H1 (cell line): ENCODE data around the gene NEGR1. TPM values are rescaled to one million over a fixed set of nuclear protein-coding genes. Genes with fewer than 3 reads are reported as not detected.

ENCODE experiments used
- CTCF ChIA-PET: fragments of 300-600 bp; sonication (Branson Sonifier 250); formaldehyde crosslinking; loops from one replicate; lab custom pipeline; 2021; ENCODE audit not compliant: partially characterized antibody; lab: Charles Lee
- POLR2A ChIA-PET: fragments of 300-600 bp; sonication (Branson Sonifier 250); formaldehyde crosslinking; loops from one replicate; lab custom pipeline; 2021; ENCODE audit warnings: inconsistent platforms; ENCODE audit not compliant: partially characterized antibody; lab: Charles Lee
- DNase-seq, 2 experiments: peaks; one replicate each; pipeline versions ENCODE4 v3.0.0 to v3.0.0-alpha.2; 2010 to 2022; ENCODE audit warnings: low spot score in 2 of 2, low read depth in 1 of 2, mixed read lengths in 1 of 2
- FAIRE-seq: peaks from 2 replicates; lab custom pipeline; 2011; peaks lifted over from hg19 to GRCh38; lab: Jason Lieb, UNC
- H2AFZ ChIP-seq: 2 replicates; pipeline ENCODE4 v1.8.1; 2012; ENCODE audit warnings: low read length, inconsistent platforms
- H2AK5ac ChIP-seq: 2 replicates; pipeline ENCODE4 v1.6.1; 2013; ENCODE audit warnings: low read depth, low read length
- H2BK120ac ChIP-seq: replicated peaks from 2 replicates; pipeline ENCODE3; 2013; ENCODE audit warnings: low read depth, low read length, inconsistent platforms
- H2BK12ac ChIP-seq: 2 replicates; pipeline ENCODE4 v1.6.1; 2013; ENCODE audit warnings: low read depth, low read length
- H2BK15ac ChIP-seq: 2 replicates; pipeline ENCODE4 v1.6.1; 2013; ENCODE audit warnings: low read length
- H2BK20ac ChIP-seq: 2 replicates; pipeline ENCODE4 v1.6.1; 2013; ENCODE audit warnings: low read length
- H2BK5ac ChIP-seq: 2 replicates; pipeline ENCODE4 v1.6.1; 2013; ENCODE audit warnings: low read depth, low read length
- H3K14ac ChIP-seq: 2 replicates; pipeline ENCODE4 v1.6.1; 2013; ENCODE audit warnings: inconsistent platforms; ENCODE audit not compliant: insufficient read length
- H3K18ac ChIP-seq: 2 replicates; pipeline ENCODE4 v1.6.1; 2013; ENCODE audit warnings: low read length; ENCODE audit errors: extremely low read depth
- H3K23ac ChIP-seq: 2 replicates; pipeline ENCODE4 v1.6.1; 2013; ENCODE audit warnings: inconsistent platforms; ENCODE audit not compliant: insufficient read length
- H3K23me2 ChIP-seq: 2 replicates; pipeline ENCODE4 v1.6.1; 2013; ENCODE audit warnings: low read depth, low read length
- H3K27ac ChIP-seq: 2 replicates; pipeline ENCODE4 v1.6.1; 2011; ENCODE audit warnings: low read depth, low read length, inconsistent platforms
- H3K27me3 ChIP-seq, 4 experiments: replicated peaks in 1 of 4; 1 replicate in 1 of 4; 2 replicates in 3 of 4; pipeline versions ENCODE4 v1.6.1 to v1.8.1; 2011 to 2013; ENCODE audit warnings: low read length in 3 of 4, mild to moderate bottlenecking in 3 of 4, inconsistent platforms in 2 of 4, mixed read lengths in 2 of 4, moderate library complexity in 1 of 4; ENCODE audit not compliant: control insufficient read depth in 3 of 4, insufficient read depth in 3 of 4; ENCODE audit errors: extremely low read depth in 1 of 4
- H3K36me3 ChIP-seq, 4 experiments: 2 replicates each; pipeline versions ENCODE4 v1.6.1 to v1.8.1; 2011 to 2013; ENCODE audit warnings: mild to moderate bottlenecking in 4 of 4, low read length in 3 of 4, moderate library complexity in 2 of 4, control low read depth in 1 of 4, inconsistent platforms in 1 of 4; ENCODE audit not compliant: insufficient read depth in 4 of 4, control insufficient read depth in 2 of 4
- H3K4ac ChIP-seq: replicated peaks from 2 replicates; pipeline ENCODE3; 2013; ENCODE audit warnings: low read length, low read depth, mixed read lengths, inconsistent platforms; ENCODE audit not compliant: insufficient read length
- H3K4me1 ChIP-seq, 4 experiments: replicated peaks in 1 of 4; 1 replicate in 1 of 4; 2 replicates in 3 of 4; pipeline versions ENCODE4 v1.6.1 to v1.8.1; 2011 to 2013; ENCODE audit warnings: low read length in 3 of 4, inconsistent platforms in 2 of 4, mixed read lengths in 1 of 4; ENCODE audit not compliant: insufficient read depth in 4 of 4, control insufficient read depth in 3 of 4
- H3K4me2 ChIP-seq, 2 experiments: 2 replicates each; pipeline versions ENCODE4 v1.6.1 to v1.8.1; 2011 to 2013; ENCODE audit warnings: low read depth in 2 of 2, low read length in 2 of 2, control low read depth in 1 of 2, inconsistent platforms in 1 of 2, mild to moderate bottlenecking in 1 of 2; ENCODE audit not compliant: insufficient read depth in 1 of 2
- H3K4me3 ChIP-seq, 4 experiments: fragments of 200-600, 300-600 bp in 1 of 4; sonication (generic), shearing (Covaris generic), sonication (Bioruptor Twin) in 1 of 4; 2 replicates each; pipeline versions ENCODE4 v1.5.1 to v1.8.1; 2011 to 2016; ENCODE audit warnings: low read length in 4 of 4, low read depth in 3 of 4, control low read depth in 2 of 4, inconsistent platforms in 2 of 4, mild to moderate bottlenecking in 2 of 4, mixed read lengths in 1 of 4, moderate library complexity in 1 of 4; ENCODE audit not compliant: insufficient read depth in 2 of 4; ENCODE audit errors: extremely low read depth in 1 of 4
- H3K56ac ChIP-seq: replicated peaks from 2 replicates; pipeline ENCODE3; 2013; ENCODE audit warnings: low read depth, mild to moderate bottlenecking, mixed read lengths, low read length, inconsistent platforms; ENCODE audit not compliant: insufficient read length
- H3K79me1 ChIP-seq: 2 replicates; pipeline ENCODE4 v1.6.1; 2013; ENCODE audit warnings: low read depth, low read length, control low read depth
- H3K79me2 ChIP-seq, 2 experiments: 2 replicates each; pipeline versions ENCODE4 v1.6.1 to v1.8.1; 2012 to 2013; ENCODE audit warnings: low read length in 2 of 2, mild to moderate bottlenecking in 2 of 2, inconsistent platforms in 1 of 2; ENCODE audit not compliant: insufficient read depth in 2 of 2, control insufficient read depth in 1 of 2
- H3K9ac ChIP-seq, 4 experiments: replicated peaks in 1 of 4; 1 replicate in 1 of 4; 2 replicates in 3 of 4; pipeline versions ENCODE4 v1.6.1 to v1.8.1; 2011 to 2013; ENCODE audit warnings: low read depth in 3 of 4, low read length in 3 of 4, control low read depth in 2 of 4, mild to moderate bottlenecking in 2 of 4, moderate library complexity in 2 of 4, inconsistent platforms in 1 of 4; ENCODE audit errors: extremely low read depth in 1 of 4
- H3K9me3 ChIP-seq, 2 experiments: 2 replicates each; pipeline versions ENCODE4 v1.6.1 to v1.8.1; 2012 to 2013; ENCODE audit warnings: mild to moderate bottlenecking in 2 of 2, moderate library complexity in 2 of 2, control low read depth in 1 of 2, inconsistent platforms in 1 of 2, low read depth in 1 of 2, low read length in 1 of 2, mixed read lengths in 1 of 2; ENCODE audit not compliant: insufficient read depth in 2 of 2
- H4K20me1 ChIP-seq, 2 experiments: replicated peaks in 1 of 2; 2 replicates each; pipeline versions ENCODE3 to v1.8.1; 2011 to 2013; ENCODE audit warnings: inconsistent platforms in 2 of 2, low read length in 2 of 2, mild to moderate bottlenecking in 1 of 2; ENCODE audit not compliant: insufficient read depth in 2 of 2, control insufficient read depth in 1 of 2
- H4K5ac ChIP-seq: 2 replicates; pipeline ENCODE4 v1.6.1; 2013; ENCODE audit warnings: low read length, low read depth, mixed read lengths, inconsistent platforms; ENCODE audit not compliant: insufficient read length
- H4K8ac ChIP-seq: 2 replicates; pipeline ENCODE4 v1.8.0; 2013; ENCODE audit warnings: mild to moderate bottlenecking, moderate library complexity, low read length, inconsistent platforms; ENCODE audit not compliant: insufficient read depth; ENCODE audit errors: extremely low read depth
- H4K91ac ChIP-seq: replicated peaks from 2 replicates; pipeline ENCODE3; 2013; ENCODE audit warnings: low read length, mixed read lengths, inconsistent platforms; ENCODE audit not compliant: insufficient read length
- ASH2L ChIP-seq: fragments of 200-600, 300-600 bp; sonication (generic); IDR thresholded peaks from one replicate; pipeline ENCODE4 v1.7.1; 2017; ENCODE audit warnings: low read length
- BCL11A ChIP-seq, 2 experiments: IDR thresholded peaks; one replicate each; pipeline ENCODE4 v1.6.1; 2011; ENCODE audit warnings: low read depth in 2 of 2, low read length in 2 of 2, mild to moderate bottlenecking in 2 of 2
- CHD2 ChIP-seq: IDR thresholded peaks from 2 replicates; pipeline ENCODE4 v1.6.1; 2012; ENCODE audit warnings: low read length, improper control_type of control experiment
- EGR1 ChIP-seq: IDR thresholded peaks from 2 replicates; pipeline ENCODE4 v1.6.1; 2011; ENCODE audit warnings: low read depth, low read length, borderline replicate concordance
- FOSL1 ChIP-seq: IDR thresholded peaks from 2 replicates; pipeline ENCODE4 v1.6.1; 2011; ENCODE audit warnings: mild to moderate bottlenecking, low read depth, low read length, moderate library complexity; ENCODE audit not compliant: insufficient read depth
- JUN ChIP-seq: IDR thresholded peaks from 2 replicates; pipeline ENCODE4 v1.6.1; 2011; ENCODE audit warnings: low read depth, mild to moderate bottlenecking, improper control_type of control experiment, low read length
- MAFK ChIP-seq: IDR thresholded peaks from 2 replicates; pipeline ENCODE4 v1.6.1; 2012; ENCODE audit warnings: low read depth, mild to moderate bottlenecking, improper control_type of control experiment, low read length
- PHF8 ChIP-seq: fragments of 200-600 bp; sonication (generic); conservative IDR thresholded peaks from 2 replicates; pipeline ENCODE4 v1.7.1; 2012; ENCODE audit warnings: low read depth, mild to moderate bottlenecking, inconsistent platforms, low read length, moderate library complexity
- RBBP5 ChIP-seq: IDR thresholded peaks from 2 replicates; pipeline ENCODE4 v1.7.1; 2012; ENCODE audit warnings: low read depth, mild to moderate bottlenecking, inconsistent platforms, low read length, moderate library complexity, borderline replicate concordance
- SIN3A ChIP-seq, 2 experiments: IDR thresholded peaks in 1 of 2; conservative IDR thresholded peaks in 1 of 2; 2 replicates each; pipeline ENCODE4 v1.6.1; 2011 to 2012; ENCODE audit warnings: low read length in 2 of 2, improper control_type of control experiment in 1 of 2, low read depth in 1 of 2, mild to moderate bottlenecking in 1 of 2
- SIX5 ChIP-seq: IDR thresholded peaks from 2 replicates; pipeline ENCODE4 v1.6.1; 2011; ENCODE audit warnings: mild to moderate bottlenecking, low read depth, low read length
- SRF ChIP-seq: IDR thresholded peaks from 2 replicates; pipeline ENCODE4 v1.6.1; 2011; ENCODE audit warnings: mild to moderate bottlenecking, low read depth, low read length, moderate library complexity
- TBP ChIP-seq: IDR thresholded peaks from 2 replicates; pipeline ENCODE4 v1.6.1; 2011; ENCODE audit warnings: low read depth, low read length, improper control_type of control experiment
- TEAD4 ChIP-seq: IDR thresholded peaks from 2 replicates; pipeline ENCODE4 v1.6.1; 2012; ENCODE audit warnings: low read depth, low read length, inconsistent platforms, mixed read lengths
- WGBS, 2 experiments: shearing (Covaris generic) in 1 of 2; methylation state at CpG; one replicate each; pipeline versions ENCODE4 v1.1.6 to v1.1.7; 2013 to 2015; ENCODE audit warnings: low lambda C conversion rate in 2 of 2, mixed read lengths in 2 of 2, inconsistent platforms in 1 of 2, low coverage in 1 of 2, missing lambda C conversion rate in 1 of 2; ENCODE audit not compliant: insufficient replicate concordance in 2 of 2, insufficient coverage in 1 of 2, insufficient read length in 1 of 2; ENCODE audit errors: extremely low coverage in 1 of 2, missing lambda C conversion rate in 1 of 2; 5-methylcytosine and 5-hydroxymethylcytosine counted together
- polyA plus RNA-seq, 7 experiments: library from polyadenylated mRNA; depleted of rRNA in 3 of 7; stranded (reverse) in 5 of 7; unstranded in 2 of 7; fragments of >200 nt in 5 of 7; fragments of 200-250 nt in 2 of 7; gene quantifications; 1 replicate in 5 of 7; 2 replicates in 1 of 7; 4 replicates in 1 of 7; pipeline versions ENCODE4 v1.2.1 to v1.2.3, GENCODE V29; 2011 to 2013; ENCODE audit warnings: missing spikeins in 2 of 7, mixed read lengths in 2 of 7
- total RNA-seq: library from RNA; stranded (reverse); fragmentation: NEBNext Ultra II Directional; extraction: Animal tissue kit (Norgen Biotek cat#: 25700); gene quantifications from 2 replicates; pipeline ENCODE4 v1.2.1, GENCODE V29; 2021
- TF ChIP-seq, protein P1 (sequence below): IDR thresholded peaks from 2 replicates; pipeline ENCODE4 v1.6.1; 2012; ENCODE audit warnings: inconsistent platforms

Gene NEGR1
- total and polyA plus RNA-seq, 2 of the 8 experiments (the other 6 are each of a cell fraction or from before 2014, with no cell fraction given) = 0.71 to 1.3 TPM

DNA sequence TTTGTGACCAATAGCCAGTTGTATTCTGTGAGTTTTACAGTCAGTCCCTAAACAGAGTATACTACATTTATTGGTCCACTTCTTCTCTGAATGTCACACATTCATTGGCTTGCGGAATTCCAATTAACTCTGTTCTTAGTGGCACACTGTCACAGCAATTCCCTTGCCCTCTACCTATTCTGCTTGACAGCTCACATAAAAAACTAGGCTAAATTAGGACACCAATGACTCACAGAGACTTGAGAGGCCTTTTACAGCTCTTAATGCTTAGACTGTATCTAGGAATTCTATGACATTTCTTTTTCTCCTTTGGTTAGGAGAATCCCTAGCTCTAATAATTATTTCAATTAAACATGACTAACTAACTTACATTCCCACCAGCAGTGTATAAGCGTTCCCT, 104.1 kb downstream of the NEGR1 start:
- no peak overlapping the region for H3K27ac ChIP-seq

More for the DNA sequence above, 104.1 kb downstream of the NEGR1 start:
- Histone ChIP-seq H3K79me1 (no peaks in the 10 kb centered on the region), H2BK12ac (no peak overlapping the region), H2BK20ac (no peak overlapping the region), H3K9me3 (no peaks in the 10 kb centered on the region), H3K23ac (no peak overlapping the region), H2BK5ac (no peak overlapping the region), H4K8ac (no peak overlapping the region), H2BK120ac (no peak overlapping the region), H3K4me2 (no peak overlapping the region), H3K4ac (no peak overlapping the region), H2AK5ac (no peak overlapping the region), H4K5ac (no peak overlapping the region), H2AFZ (no peak overlapping the region), H3K23me2 (no peaks in the 10 kb centered on the region), H3K79me2 (no peaks in the 10 kb centered on the region), H2BK15ac (no peak overlapping the region), H3K9ac (no peak overlapping the region), H4K20me1 (no peaks in the 10 kb centered on the region), H3K27me3 (no peaks in the 10 kb centered on the region), H3K4me1 (no peaks in the 10 kb centered on the region), H3K14ac (no peak overlapping the region), H4K91ac (no peak overlapping the region), H3K36me3 (no peaks in the 10 kb centered on the region), H3K18ac (no peak overlapping the region), H3K4me3 (no peak overlapping the region), H3K56ac (no peak overlapping the region)
- TF ChIP-seq BCL11A (IDR thresholded peaks at IDR 0.05; ENCODE audit: low read depth in 2 of 2, low read length in 2 of 2) = no peak
- TF ChIP-seq RBBP5 = no peak
- no peak for TF ChIP-seq SIN3A (conservative IDR thresholded peaks at IDR 0.05 in 1 of 2, IDR thresholded peaks at IDR 0.05 in 1 of 2; ENCODE audit: low read depth in 1 of 2, low read length in 2 of 2)
- no peak for TF ChIP-seq ASH2L
- no peak for TF ChIP-seq FOSL1
- TF ChIP-seq TEAD4 = no peak
- TF ChIP-seq TBP = no peak
- no peak for TF ChIP-seq PHF8
- no peak for TF ChIP-seq EGR1
- TF ChIP-seq SIX5 = no peak
- TF ChIP-seq, protein P1, sequence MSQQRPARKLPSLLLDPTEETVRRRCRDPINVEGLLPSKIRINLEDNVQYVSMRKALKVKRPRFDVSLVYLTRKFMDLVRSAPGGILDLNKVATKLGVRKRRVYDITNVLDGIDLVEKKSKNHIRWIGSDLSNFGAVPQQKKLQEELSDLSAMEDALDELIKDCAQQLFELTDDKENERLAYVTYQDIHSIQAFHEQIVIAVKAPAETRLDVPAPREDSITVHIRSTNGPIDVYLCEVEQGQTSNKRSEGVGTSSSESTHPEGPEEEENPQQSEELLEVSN = no peak
- TF ChIP-seq JUN = no peak
- no peak for TF ChIP-seq SRF
- TF ChIP-seq MAFK = no peak
- TF ChIP-seq CHD2 = no peak
- 90% methylated on average over 2 of the region's 2 CpGs; no CpG with 5 or more reads in 1 of the 2 experiments for WGBS, 2 experiments
- ChIA-PET CTCF (interaction anchor here (0.6 to 1.1 kb wide), 2 partner anchors 9 to 442 kb away, joined by 4 read pairs; no protein-coding TSS in a partner anchor), POLR2A (no interaction called here)
- no peak for FAIRE-seq
- no peak for DNase-seq
